ENCODE measurements around the gene C2CD3. TPM values are rescaled to one million over a fixed set of nuclear protein-coding genes. Genes with fewer than 3 reads are reported as not detected.

C2CD3 gene
- polyA plus RNA-seq, 4 donors, result 3.8 to 11.0 (median 7.3) TPM

DNA sequence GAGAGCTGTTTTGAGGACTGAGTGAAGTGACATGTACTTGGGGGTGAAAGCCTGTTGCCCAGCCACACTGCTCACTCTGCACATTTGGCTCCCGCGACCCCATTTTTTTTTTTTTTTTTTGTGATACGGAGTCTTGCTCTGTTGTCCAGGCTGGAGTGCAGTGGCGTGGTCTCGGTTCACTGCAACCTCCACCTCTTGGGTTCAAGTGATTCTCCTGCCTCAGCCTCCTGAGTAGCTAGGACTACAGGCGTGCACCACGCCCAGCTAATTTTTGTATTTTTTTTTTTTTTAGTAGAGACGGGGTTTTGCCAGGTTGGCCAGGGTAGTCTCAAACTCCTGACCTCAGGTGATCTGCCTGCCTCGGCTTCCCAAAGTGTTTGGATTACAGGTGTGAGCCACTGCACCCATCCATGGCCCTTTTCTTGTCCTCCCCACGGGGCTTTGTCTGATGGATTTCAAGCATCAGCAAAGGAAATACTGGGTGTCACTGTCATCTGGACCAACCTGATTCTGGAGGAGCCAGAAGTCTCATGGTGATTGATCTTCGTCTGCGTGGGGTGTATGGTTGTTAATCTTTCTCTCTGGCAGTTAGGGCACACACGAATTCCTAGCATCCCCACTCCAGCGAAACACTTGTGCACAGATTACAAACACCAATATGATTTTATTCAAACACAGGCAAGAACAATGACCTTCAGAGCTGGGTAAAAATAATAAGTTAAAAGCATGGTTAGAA lies 158.6 kb downstream of the C2CD3 start:
- FAIRE-seq, result no peak
- H3K4me1 ChIP-seq (ENCODE audit: control insufficient read depth in 3 of 3, insufficient read depth in 2 of 3, low read depth in 1 of 3, low read length in 2 of 3), result peaks cover 0 to 15% (median 0%) of the 10 kb centered on the region in 3 donors

GRCh38 chr11:74011360-74012073 lies 159.3 kb downstream of the C2CD3 start:
- no peak for FAIRE-seq
- 72 to 94% (median 82%) methylated on average over 8 of the region's 8 CpGs for WGBS, 3 donors
- Histone ChIP-seq H3K4me3 (ENCODE audit: low read depth in 1 of 3, low read length in 3 of 3) (no peak overlapping the region), H3K4me1 (ENCODE audit: control insufficient read depth in 3 of 3, insufficient read depth in 2 of 3, low read depth in 1 of 3, low read length in 2 of 3) (peaks cover 0 to 11% (median 0%) of the 10 kb centered on the region in 3 donors), H3K9me3 (ENCODE audit: control insufficient read depth in 2 of 2, insufficient read depth in 1 of 2, low read depth in 1 of 2, low read length in 1 of 2) (no peaks in the 10 kb centered on the region), H3K36me3 (ENCODE audit: control insufficient read depth in 3 of 3, insufficient read depth in 2 of 3, low read depth in 1 of 3, low read length in 3 of 3) (peaks cover 0 to 47% (median 0%) of the 10 kb centered on the region in 3 donors), H3K27me3 (ENCODE audit: control insufficient read depth in 3 of 3, insufficient read depth in 3 of 3, low read length in 3 of 3) (no peaks in the 10 kb centered on the region), H3K27ac (ENCODE audit: low read depth in 1 of 3, low read length in 2 of 3) (no peak overlapping the region)
- DNase-seq, result no peak

More for the DNA sequence above, 158.6 kb downstream of the C2CD3 start:
- no peak for DNase-seq
- no peak overlapping the region for H3K4me3 ChIP-seq (ENCODE audit: low read depth in 1 of 3, low read length in 3 of 3)
- no peaks in the 10 kb centered on the region for H3K27me3 ChIP-seq (ENCODE audit: control insufficient read depth in 3 of 3, insufficient read depth in 3 of 3, low read length in 3 of 3)
- peaks cover 0 to 49% (median 0%) of the 10 kb centered on the region in 3 donors for H3K36me3 ChIP-seq (ENCODE audit: control insufficient read depth in 3 of 3, insufficient read depth in 2 of 3, low read depth in 1 of 3, low read length in 3 of 3)
- peak overlapping the region in 1 of 3 donors; percentile 12 for H3K27ac ChIP-seq (ENCODE audit: low read depth in 1 of 3, low read length in 2 of 3)
- 86 to 94% (median 89%) methylated on average over 13 to 14 of the region's 14 CpGs for WGBS, 3 donors
- H3K9me3 ChIP-seq (ENCODE audit: control insufficient read depth in 2 of 2, insufficient read depth in 1 of 2, low read depth in 1 of 2, low read length in 1 of 2), result no peaks in the 10 kb centered on the region

- no peak for FAIRE-seq
- no peak overlapping the region for H3K4me3 ChIP-seq (ENCODE audit: low read depth in 1 of 3, low read length in 3 of 3)
- peaks cover 0 to 16% (median 6%) of the 10 kb centered on the region in 3 donors for H3K4me1 ChIP-seq (ENCODE audit: control insufficient read depth in 3 of 3, insufficient read depth in 2 of 3, low read depth in 1 of 3, low read length in 2 of 3)
- peaks cover 0 to 49% (median 0%) of the 10 kb centered on the region in 3 donors for H3K36me3 ChIP-seq (ENCODE audit: control insufficient read depth in 3 of 3, insufficient read depth in 2 of 3, low read depth in 1 of 3, low read length in 3 of 3)
- no peak overlapping the region for H3K27ac ChIP-seq (ENCODE audit: low read depth in 1 of 3, low read length in 2 of 3)
- no peaks in the 10 kb centered on the region for H3K27me3 ChIP-seq (ENCODE audit: control insufficient read depth in 3 of 3, insufficient read depth in 3 of 3, low read length in 3 of 3)
- WGBS, 3 donors, result 71 to 85% (median 83%) methylated on average over 9 of the region's 9 CpGs
- no peak for DNase-seq
- no peaks in the 10 kb centered on the region for H3K9me3 ChIP-seq (ENCODE audit: control insufficient read depth in 2 of 2, insufficient read depth in 1 of 2, low read depth in 1 of 2, low read length in 1 of 2)
Observed at GRCh38 chr11:74010306-74011300, 160.2 kb downstream of the C2CD3 start.

DNA sequence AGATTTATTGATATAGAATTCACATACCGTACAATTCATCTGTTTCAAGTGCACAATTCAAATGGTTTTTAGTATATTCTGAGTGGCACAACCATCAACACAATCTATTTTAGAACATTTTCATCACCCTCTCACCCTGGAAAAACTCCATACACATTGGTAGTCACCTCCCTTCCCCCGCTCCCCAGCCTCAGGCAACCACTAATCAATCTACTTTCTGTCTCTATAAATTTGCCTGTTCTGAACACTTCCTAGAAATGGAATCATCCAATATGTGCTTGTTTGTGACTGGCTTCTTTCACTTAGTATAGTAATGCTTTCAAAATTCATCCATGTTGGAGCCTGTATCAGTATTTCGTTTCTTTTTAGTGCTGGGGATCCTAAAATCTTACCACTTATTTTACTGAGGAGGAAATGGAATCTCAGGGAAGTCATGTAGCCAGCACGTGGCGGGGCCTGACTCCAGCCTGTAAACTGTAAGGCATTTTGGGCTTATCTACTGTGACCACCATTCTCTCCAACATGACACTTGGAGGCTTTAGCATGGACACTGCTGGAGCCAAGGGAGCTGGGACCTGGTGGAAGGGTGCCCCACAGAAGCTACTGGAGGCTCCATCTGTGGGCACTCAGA lies 161.0 kb downstream of the C2CD3 start:
- Histone ChIP-seq H3K36me3 (ENCODE audit: control insufficient read depth in 3 of 3, insufficient read depth in 2 of 3, low read depth in 1 of 3, low read length in 3 of 3) (peaks cover 0 to 50% (median 0%) of the 10 kb centered on the region in 3 donors), H3K4me3 (ENCODE audit: low read depth in 1 of 3, low read length in 3 of 3) (no peak overlapping the region), H3K27ac (ENCODE audit: low read depth in 1 of 3, low read length in 2 of 3) (no peak overlapping the region), H3K4me1 (ENCODE audit: control insufficient read depth in 3 of 3, insufficient read depth in 2 of 3, low read depth in 1 of 3, low read length in 2 of 3) (peaks cover 0 to 21% (median 12%) of the 10 kb centered on the region in 3 donors), H3K27me3 (ENCODE audit: control insufficient read depth in 3 of 3, insufficient read depth in 3 of 3, low read length in 3 of 3) (no peaks in the 10 kb centered on the region), H3K9me3 (ENCODE audit: control insufficient read depth in 2 of 2, insufficient read depth in 1 of 2, low read depth in 1 of 2, low read length in 1 of 2) (no peaks in the 10 kb centered on the region)
- DNase-seq (no peak), FAIRE-seq (no peak)
- 87 to 89% (median 89%) methylated on average over 5 of the region's 5 CpGs for WGBS, 3 donors

GRCh38 chr11:74009230-74009547 lies 161.6 kb downstream of the C2CD3 start:
- Histone ChIP-seq H3K27me3 (ENCODE audit: control insufficient read depth in 3 of 3, insufficient read depth in 3 of 3, low read length in 3 of 3) (no peaks in the 10 kb centered on the region), H3K36me3 (ENCODE audit: control insufficient read depth in 3 of 3, insufficient read depth in 2 of 3, low read depth in 1 of 3, low read length in 3 of 3) (peaks cover 0 to 48% (median 0%) of the 10 kb centered on the region in 3 donors), H3K4me1 (ENCODE audit: control insufficient read depth in 3 of 3, insufficient read depth in 2 of 3, low read depth in 1 of 3, low read length in 2 of 3) (peaks cover 0 to 24% (median 16%) of the 10 kb centered on the region in 3 donors), H3K9me3 (ENCODE audit: control insufficient read depth in 2 of 2, insufficient read depth in 1 of 2, low read depth in 1 of 2, low read length in 1 of 2) (no peaks in the 10 kb centered on the region), H3K27ac (ENCODE audit: low read depth in 1 of 3, low read length in 2 of 3) (no peak overlapping the region), H3K4me3 (ENCODE audit: low read depth in 1 of 3, low read length in 3 of 3) (no peak overlapping the region)
- DNase-seq, result peak; percentile 11 to 54
- 49 to 70% (median 51%) methylated on average over 3 of the region's 3 CpGs for WGBS, 3 donors
- no peak for FAIRE-seq

- Histone ChIP-seq H3K4me3 (ENCODE audit: low read depth in 1 of 3, low read length in 3 of 3) (no peak within 1 kb of the TSS), H3K27me3 (ENCODE audit: control insufficient read depth in 3 of 3, insufficient read depth in 3 of 3, low read length in 3 of 3) (no peaks in the 10 kb centered on the region), H3K27ac (ENCODE audit: low read depth in 1 of 3, low read length in 2 of 3) (no peak within 1 kb of the TSS), H3K36me3 (ENCODE audit: control insufficient read depth in 3 of 3, insufficient read depth in 2 of 3, low read depth in 1 of 3, low read length in 3 of 3) (peaks cover 0 to 45% (median 0%) of the 10 kb centered on the region in 3 donors), H3K4me1 (ENCODE audit: control insufficient read depth in 3 of 3, insufficient read depth in 2 of 3, low read depth in 1 of 3, low read length in 2 of 3) (peaks cover 0 to 24% (median 17%) of the 10 kb centered on the region in 3 donors), H3K9me3 (ENCODE audit: control insufficient read depth in 2 of 2, insufficient read depth in 1 of 2, low read depth in 1 of 2, low read length in 1 of 2) (no peaks in the 10 kb centered on the region)
- WGBS, 3 donors, result 65 to 68% (median 67%) methylated on average over 9 of the region's 9 CpGs
- FAIRE-seq (no peak), DNase-seq (no peak)
Observed at GRCh38 chr11:74008373-74009229, 162.2 kb downstream of the C2CD3 start, which contains the start of gene UCP3. UCP3 (minus strand) TSS chr11:74009085; CDS start chr11:74007042, 2,043 bp downstream.

- H3K4me3 ChIP-seq (ENCODE audit: low read depth in 1 of 3, low read length in 3 of 3), result no peak overlapping the region
- peaks cover 0 to 40% (median 0%) of the 10 kb centered on the region in 3 donors for H3K36me3 ChIP-seq (ENCODE audit: control insufficient read depth in 3 of 3, insufficient read depth in 2 of 3, low read depth in 1 of 3, low read length in 3 of 3)
- H3K9me3 ChIP-seq (ENCODE audit: control insufficient read depth in 2 of 2, insufficient read depth in 1 of 2, low read depth in 1 of 2, low read length in 1 of 2), result no peaks in the 10 kb centered on the region
- H3K27ac ChIP-seq (ENCODE audit: low read depth in 1 of 3, low read length in 2 of 3), result no peak overlapping the region
- WGBS, 3 donors, result 82 to 90% (median 90%) methylated on average over 6 of the region's 6 CpGs
- peaks cover 0 to 24% (median 17%) of the 10 kb centered on the region in 3 donors for H3K4me1 ChIP-seq (ENCODE audit: control insufficient read depth in 3 of 3, insufficient read depth in 2 of 3, low read depth in 1 of 3, low read length in 2 of 3)
- H3K27me3 ChIP-seq (ENCODE audit: control insufficient read depth in 3 of 3, insufficient read depth in 3 of 3, low read length in 3 of 3), result no peaks in the 10 kb centered on the region
- FAIRE-seq (no peak), DNase-seq (no peak)
Observed at GRCh38 chr11:74007691-74008372, 163.0 kb downstream of the C2CD3 start.

All from small intestine (tissue), 7 donors.